ENCODE data around the gene USP4. TPM values are rescaled to one million over a fixed set of nuclear protein-coding genes. Genes with fewer than 3 reads are reported as not detected.

USP4 gene
- total RNA-seq, 3 donors from 2014 or later, result 26.3 to 32.8 (median 29.9) TPM

GRCh38 chr3:49260806-49261324 lies 79.0 kb downstream of the USP4 start:
- Histone ChIP-seq H3K9me3 (no peaks in the 10 kb centered on the region), H3K4me1 (no peaks in the 10 kb centered on the region), H3K27ac (peak overlapping the region in 1 of 2 donors; percentile 58), H3K36me3 (no peaks in the 10 kb centered on the region), H3K27me3 (no peaks in the 10 kb centered on the region), H3K4me3 (no peak overlapping the region)
- DNase-seq (ENCODE audit: low spot score in 2 of 2), result no peak
- intact Hi-C loops (cut with DNase I; ENCODE audit: low total_unique reads), result no loop called here
- TF ChIP-seq POLR2AphosphoS5 (IDR thresholded peaks at IDR 0.05) (no peak), CTCF (IDR thresholded peaks at IDR 0.05) (no peak), POLR2A (IDR thresholded peaks at IDR 0.05) (no peak)

- H3K36me3 ChIP-seq, result no peaks in the 10 kb centered on the region
- H3K27me3 ChIP-seq, result no peaks in the 10 kb centered on the region
- no peaks in the 10 kb centered on the region for H3K4me1 ChIP-seq
- H3K27ac ChIP-seq, result no peak overlapping the region
- intact Hi-C loops (cut with DNase I; ENCODE audit: low total_unique reads), result no loop called here
- no peak for TF ChIP-seq POLR2AphosphoS5 (IDR thresholded peaks at IDR 0.05)
- TF ChIP-seq CTCF (IDR thresholded peaks at IDR 0.05), result no peak
- no peak overlapping the region for H3K4me3 ChIP-seq
- DNase-seq (ENCODE audit: low spot score in 2 of 2), result no peak
- H3K9me3 ChIP-seq, result no peaks in the 10 kb centered on the region
Measured at GRCh38 chr3:49257187-49257586, 82.7 kb downstream of the USP4 start.

GRCh38 chr3:49255718-49256511 lies 83.9 kb downstream of the USP4 start:
- no peak overlapping the region for H3K4me3 ChIP-seq
- intact Hi-C loops (cut with DNase I; ENCODE audit: low total_unique reads), result no loop called here
- peak overlapping the region in 1 of 2 donors; percentile 21 for H3K27ac ChIP-seq
- H3K4me1 ChIP-seq, result no peaks in the 10 kb centered on the region
- no peaks in the 10 kb centered on the region for H3K9me3 ChIP-seq
- H3K36me3 ChIP-seq, result no peaks in the 10 kb centered on the region
- H3K27me3 ChIP-seq, result no peaks in the 10 kb centered on the region
- TF ChIP-seq POLR2AphosphoS5 (IDR thresholded peaks at IDR 0.05) (no peak), CTCF (IDR thresholded peaks at IDR 0.05) (no peak), POLR2A (IDR thresholded peaks at IDR 0.05) (no peak)
- no peak for DNase-seq (ENCODE audit: low spot score in 2 of 2)

- Histone ChIP-seq H3K27me3 (no peaks in the 10 kb centered on the region), H3K4me3 (no peak overlapping the region), H3K9me3 (no peaks in the 10 kb centered on the region), H3K4me1 (no peaks in the 10 kb centered on the region), H3K27ac (no peak overlapping the region), H3K36me3 (no peaks in the 10 kb centered on the region)
- TF ChIP-seq POLR2AphosphoS5 (IDR thresholded peaks at IDR 0.05) (no peak), CTCF (IDR thresholded peaks at IDR 0.05) (no peak), POLR2A (IDR thresholded peaks at IDR 0.05) (no peak)
- DNase-seq (ENCODE audit: low spot score in 2 of 2), result no peak
- intact Hi-C loops (cut with DNase I; ENCODE audit: low total_unique reads), result no loop called here
Measured at GRCh38 chr3:49255112-49255511, 84.7 kb downstream of the USP4 start.

- no peak overlapping the region for H3K27ac ChIP-seq
- TF ChIP-seq POLR2A (IDR thresholded peaks at IDR 0.05), result no peak
- TF ChIP-seq CTCF (IDR thresholded peaks at IDR 0.05), result no peak
- TF ChIP-seq POLR2AphosphoS5 (IDR thresholded peaks at IDR 0.05), result no peak
- intact Hi-C loops (cut with DNase I; ENCODE audit: low total_unique reads), result no loop called here
- no peak overlapping the region for H3K4me3 ChIP-seq
- no peak for DNase-seq (ENCODE audit: low spot score in 2 of 2)
- no peaks in the 10 kb centered on the region for H3K9me3 ChIP-seq
- no peaks in the 10 kb centered on the region for H3K27me3 ChIP-seq
- H3K36me3 ChIP-seq, result no peaks in the 10 kb centered on the region
- H3K4me1 ChIP-seq, result no peaks in the 10 kb centered on the region
Measured at GRCh38 chr3:49253512-49253911, 86.3 kb downstream of the USP4 start.
